Tibial nerve (tissue), 4 donors: ENCODE data around the gene UNC119.

Experiments
- CTCF ChIP-seq, 5 experiments: fragments of 200-600 bp in 3 of 5; fragments of 450-650 bp in 2 of 5; sonication (generic) in 3 of 5; IDR thresholded peaks; one replicate each; pipeline ENCODE4 v1.5.1; 2016 to 2019; ENCODE audit warnings: antibody characterized with exemption in 5 of 5, mild to moderate bottlenecking in 3 of 5, moderate library complexity in 2 of 5
- EP300 ChIP-seq, 2 donors: sonication (generic); formaldehyde crosslinking; IDR thresholded peaks; one replicate each; pipeline ENCODE4 v1.6.1; 2017; ENCODE audit warnings: antibody characterized with exemption in 2 of 2, mild to moderate bottlenecking in 1 of 2

GRCh38 chr17:28567604-28568003, 15.2 kb upstream of the UNC119 start:
- no peak for TF ChIP-seq CTCF (IDR thresholded peaks at IDR 0.05)
- no peak for TF ChIP-seq EP300 (IDR thresholded peaks at IDR 0.05)
